Suppressor macrophage treated with lipopolysaccharide for 4 hours (primary cell): Measurements from ENCODE around the gene SELENOM.
"Not testable (repeated sequence)": the region's sequence is repeated elsewhere in the genome, so short reads cannot be mapped to it uniquely, and the experiment has no call there.

Experiments used
- DNase-seq: peaks from one replicate; pipeline ENCODE4 v3.0.0-alpha.2; 2020

The SELENOM gene

GRCh38 chr22:31128156-31128555 lies 20.8 kb upstream of the SELENOM start:
- DNase-seq = no peak

- no peak for DNase-seq
Observed at GRCh38 chr22:31127181-31127772, 19.9 kb upstream of the SELENOM start.

GRCh38 chr22:31126869-31127175 lies 19.5 kb upstream of the SELENOM start:
- DNase-seq = no peak

- DNase-seq = no peak
Observed at GRCh38 chr22:31126128-31126868, 18.9 kb upstream of the SELENOM start.

GRCh38 chr22:31125521-31126117 lies 18.3 kb upstream of the SELENOM start:
- no peak for DNase-seq

GRCh38 chr22:31124811-31125465 lies 17.6 kb upstream of the SELENOM start:
- no peak for DNase-seq

GRCh38 chr22:31124290-31124689 lies 16.9 kb upstream of the SELENOM start:
- no peak for DNase-seq

- DNase-seq = no peak
Observed at GRCh38 chr22:31123292-31123602, 15.9 kb upstream of the SELENOM start.

GRCh38 chr22:31122532-31123291 lies 15.3 kb upstream of the SELENOM start, which contains the start of gene INPP5J:
TSS of gene INPP5J (plus strand) at chr22:31122966. CDS start at chr22:31123015, 49 bp downstream.
- DNase-seq = no peak

GRCh38 chr22:31122196-31122531 lies 14.8 kb upstream of the SELENOM start:
- DNase-seq = no peak

GRCh38 chr22:31121403-31121802 lies 14.0 kb upstream of the SELENOM start:
- no peak for DNase-seq

GRCh38 chr22:31120642-31121041 lies 13.3 kb upstream of the SELENOM start:
- no peak for DNase-seq

- no peak for DNase-seq
Observed at GRCh38 chr22:31120230-31120629, 12.9 kb upstream of the SELENOM start.

GRCh38 chr22:31119026-31119717 lies 11.8 kb upstream of the SELENOM start:
- no peak for DNase-seq

- no peak for DNase-seq
Observed at GRCh38 chr22:31118046-31118820, 10.9 kb upstream of the SELENOM start.

- not testable (repeated sequence) for DNase-seq
Observed at GRCh38 chr22:31112547-31113091, 5.3 kb upstream of the SELENOM start.

GRCh38 chr22:31107894-31108218 lies 488 bp upstream of the SELENOM start:
- DNase-seq = no peak

GRCh38 chr22:31106731-31107177 lies 614 bp downstream of the SELENOM start:
- DNase-seq = no peak

- no peak for DNase-seq
Observed at GRCh38 chr22:31106001-31106571, 1.3 kb downstream of the SELENOM start.

GRCh38 chr22:31105282-31105929 lies 2.0 kb downstream of the SELENOM start:
- DNase-seq = no peak

GRCh38 chr22:31104869-31105268 lies 2.5 kb downstream of the SELENOM start:
- no peak for DNase-seq
